Bronchial epithelial cell (primary cell): ENCODE results near the gene WDR77. TPM values are rescaled to one million over a fixed set of nuclear protein-coding genes. Genes with fewer than 3 reads are reported as not detected.

Source experiments
- DNase-seq: peaks from one replicate; pipeline ENCODE4 v3.0.0-alpha.2; 2010; ENCODE audit warnings: low read depth
- FAIRE-seq: peaks from 2 replicates; lab custom pipeline; 2011; peaks lifted over from hg19 to GRCh38; lab: Jason Lieb, UNC
- H3K27me3 ChIP-seq: 2 replicates; pipeline ENCODE4 v1.5.1; 2011; ENCODE audit warnings: low read length; ENCODE audit not compliant: control insufficient read depth, insufficient read depth
- H3K36me3 ChIP-seq: 2 replicates; pipeline ENCODE4 v1.5.1; 2011; ENCODE audit warnings: low read length; ENCODE audit not compliant: control insufficient read depth, insufficient read depth
- H3K4me3 ChIP-seq: 2 replicates; pipeline ENCODE4 v1.5.1; 2011; ENCODE audit warnings: mild to moderate bottlenecking, low read depth, low read length, control low read depth
- CTCF ChIP-seq: IDR thresholded peaks from 2 replicates; pipeline ENCODE4 v1.5.1; 2011; ENCODE audit warnings: mild to moderate bottlenecking, moderate library complexity, low read length, control low read depth, inconsistent platforms; ENCODE audit not compliant: insufficient read depth, severe bottlenecking
- total RNA-seq: library from RNA; depleted of rRNA; stranded (reverse); fragments of >200 nt; gene quantifications from 2 replicates; pipeline ENCODE4 v1.2.1, GENCODE V29; 2014

WDR77 gene
- total RNA-seq, 1 donor from 2014 or later, result 57.4 TPM

- no peak for DNase-seq
- Histone ChIP-seq H3K36me3 (peaks cover 2% of the 10 kb centered on the region), H3K4me3 (no peak overlapping the region), H3K27me3 (no peaks in the 10 kb centered on the region)
- no peak for TF ChIP-seq CTCF
- no peak for FAIRE-seq
Measured at GRCh38 chr1:111475701-111476100, 26.6 kb upstream of the WDR77 start.

DNA sequence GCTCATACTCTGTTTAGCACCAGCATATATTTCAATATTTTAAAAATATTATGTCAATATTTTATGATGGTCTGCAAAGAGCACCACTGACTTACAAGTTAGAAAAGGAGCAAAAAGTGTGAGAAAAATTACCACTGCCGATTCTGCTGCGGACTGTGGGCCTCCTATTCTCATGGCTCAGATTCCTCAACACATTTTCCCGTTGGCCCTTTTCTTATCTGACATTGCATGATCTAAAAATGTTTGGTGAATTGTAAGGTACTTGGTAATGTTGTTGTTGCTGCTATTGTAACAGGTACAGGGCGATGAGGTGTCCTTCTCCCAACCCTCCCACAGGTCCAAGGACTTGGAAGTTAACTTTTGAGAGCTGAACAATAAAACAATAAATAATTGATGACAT is 25.5 kb upstream of the WDR77 start:
- Histone ChIP-seq H3K4me3 (no peak overlapping the region), H3K36me3 (peaks cover 4% of the 10 kb centered on the region), H3K27me3 (no peaks in the 10 kb centered on the region)
- no peak for TF ChIP-seq CTCF
- DNase-seq, result no peak
- FAIRE-seq, result no peak

DNA sequence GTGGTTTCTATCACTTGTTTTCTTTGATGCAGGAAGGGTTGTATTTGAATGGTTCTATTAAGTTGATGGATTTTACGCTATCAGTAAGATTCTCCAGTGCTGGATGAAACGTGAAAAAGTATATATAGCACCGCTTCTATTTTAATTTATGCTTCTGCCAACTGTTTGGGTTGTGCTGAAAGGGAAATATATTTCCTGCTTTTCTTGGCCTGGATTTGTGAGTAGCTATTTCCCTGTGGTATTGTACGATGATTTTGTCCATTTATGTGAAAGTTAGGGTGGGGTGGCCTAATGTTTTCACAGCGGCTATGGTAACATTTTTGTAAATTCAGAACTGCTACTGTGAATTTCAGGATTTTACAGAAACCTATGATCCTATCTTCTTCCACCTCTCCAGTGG is 25.1 kb upstream of the WDR77 start:
- Histone ChIP-seq H3K4me3 (no peak overlapping the region), H3K36me3 (peaks cover 4% of the 10 kb centered on the region), H3K27me3 (no peaks in the 10 kb centered on the region)
- FAIRE-seq (no peak), DNase-seq (no peak)
- TF ChIP-seq CTCF, result no peak

GRCh38 chr1:111471538-111471937 is 22.5 kb upstream of the WDR77 start:
- peaks cover 7% of the 10 kb centered on the region for H3K36me3 ChIP-seq
- H3K27me3 ChIP-seq, result no peaks in the 10 kb centered on the region
- no peak for FAIRE-seq
- TF ChIP-seq CTCF, result no peak
- DNase-seq, result no peak
- H3K4me3 ChIP-seq, result no peak overlapping the region

- Histone ChIP-seq H3K4me3 (no peak overlapping the region), H3K36me3 (peaks cover 7% of the 10 kb centered on the region), H3K27me3 (no peaks in the 10 kb centered on the region)
- no peak for DNase-seq
- TF ChIP-seq CTCF, result no peak
- no peak for FAIRE-seq
Measured at GRCh38 chr1:111471012-111471411, 22.0 kb upstream of the WDR77 start.

DNA sequence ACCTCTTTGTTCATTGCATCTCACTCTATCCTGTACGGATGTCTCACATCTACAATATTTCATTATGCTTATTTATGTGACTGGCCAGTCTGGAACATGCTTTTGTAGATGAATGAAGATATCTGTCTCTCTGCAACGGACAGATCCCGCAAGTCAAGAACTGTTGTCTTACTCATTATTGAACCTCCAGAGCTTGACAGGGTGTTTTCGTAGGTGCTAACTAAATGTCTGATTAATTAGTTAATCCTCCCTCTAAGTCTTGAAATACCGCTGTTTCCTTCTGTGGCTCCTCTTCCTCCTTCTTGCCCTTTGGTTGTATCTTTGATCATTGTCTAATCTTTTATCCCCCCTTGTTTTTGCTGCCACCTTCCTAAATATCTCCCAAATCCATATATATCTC is 21.5 kb upstream of the WDR77 start:
- no peak for TF ChIP-seq CTCF
- no peak for DNase-seq
- Histone ChIP-seq H3K4me3 (no peak overlapping the region), H3K36me3 (peaks cover 7% of the 10 kb centered on the region), H3K27me3 (no peaks in the 10 kb centered on the region)
- FAIRE-seq, result no peak
